ENCODE results near the gene ANO1. TPM values are rescaled to one million over a fixed set of nuclear protein-coding genes. Genes with fewer than 3 reads are reported as not detected.
"Not testable (repeated sequence)": the region's sequence is repeated elsewhere in the genome, so short reads cannot be mapped to it uniquely, and the experiment has no call there.

Gene ANO1
- total RNA-seq, 1 donor from 2014 or later: 3.8 TPM

DNA sequence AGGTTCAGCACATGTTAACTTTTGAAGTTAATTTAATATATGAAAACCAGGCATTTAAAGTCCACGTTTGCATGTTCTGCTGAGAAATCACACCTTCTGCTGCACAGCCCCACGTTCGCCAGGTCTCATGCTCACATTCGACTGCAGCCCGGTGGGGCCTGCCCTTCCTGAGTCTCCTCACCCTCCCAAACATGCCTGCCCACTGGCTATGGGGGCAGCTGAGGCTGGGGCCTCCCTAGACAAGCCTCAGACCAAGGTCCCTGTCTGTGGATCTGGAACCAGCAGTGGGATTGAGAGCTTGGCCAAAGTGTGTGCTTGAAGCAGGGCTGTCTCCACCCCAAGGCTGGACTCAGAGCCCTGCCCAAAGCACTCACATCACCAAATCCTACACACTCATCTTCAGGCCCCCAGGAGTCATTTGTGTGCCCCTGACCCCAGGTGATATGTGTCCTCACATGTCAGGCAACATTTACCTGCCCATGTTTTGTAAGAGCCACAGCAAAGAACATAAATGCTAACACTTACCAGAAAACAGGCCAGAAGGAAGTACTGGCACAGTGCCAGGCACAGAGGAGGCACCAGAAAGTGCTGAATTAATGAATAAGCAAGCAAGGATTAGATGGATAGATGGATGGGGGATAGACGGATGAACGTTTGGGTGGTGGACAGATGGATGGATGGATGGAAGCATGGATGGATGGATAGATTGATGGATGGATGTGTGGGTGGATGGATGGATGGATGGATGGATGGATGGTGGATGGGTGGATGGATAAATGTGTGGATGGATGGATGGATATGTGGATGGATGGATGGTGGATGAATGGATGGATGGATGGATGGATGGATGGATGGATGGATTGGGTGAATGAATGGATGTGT is 115.5 kb downstream of the ANO1 start:
- TF ChIP-seq, protein P1, sequence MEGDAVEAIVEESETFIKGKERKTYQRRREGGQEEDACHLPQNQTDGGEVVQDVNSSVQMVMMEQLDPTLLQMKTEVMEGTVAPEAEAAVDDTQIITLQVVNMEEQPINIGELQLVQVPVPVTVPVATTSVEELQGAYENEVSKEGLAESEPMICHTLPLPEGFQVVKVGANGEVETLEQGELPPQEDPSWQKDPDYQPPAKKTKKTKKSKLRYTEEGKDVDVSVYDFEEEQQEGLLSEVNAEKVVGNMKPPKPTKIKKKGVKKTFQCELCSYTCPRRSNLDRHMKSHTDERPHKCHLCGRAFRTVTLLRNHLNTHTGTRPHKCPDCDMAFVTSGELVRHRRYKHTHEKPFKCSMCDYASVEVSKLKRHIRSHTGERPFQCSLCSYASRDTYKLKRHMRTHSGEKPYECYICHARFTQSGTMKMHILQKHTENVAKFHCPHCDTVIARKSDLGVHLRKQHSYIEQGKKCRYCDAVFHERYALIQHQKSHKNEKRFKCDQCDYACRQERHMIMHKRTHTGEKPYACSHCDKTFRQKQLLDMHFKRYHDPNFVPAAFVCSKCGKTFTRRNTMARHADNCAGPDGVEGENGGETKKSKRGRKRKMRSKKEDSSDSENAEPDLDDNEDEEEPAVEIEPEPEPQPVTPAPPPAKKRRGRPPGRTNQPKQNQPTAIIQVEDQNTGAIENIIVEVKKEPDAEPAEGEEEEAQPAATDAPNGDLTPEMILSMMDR (IDR thresholded peaks at IDR 0.05; ENCODE audit: unreplicated experiment): no peak
- DNase-seq (ENCODE audit: low spot score): no peak
- Mint-ChIP-seq H3K27ac (ENCODE audit: unreplicated experiment) (no peak overlapping the region), H3K4me3 (ENCODE audit: unreplicated experiment) (no peak overlapping the region), H3K9me3 (ENCODE audit: unreplicated experiment) (no peaks in the 10 kb centered on the region), H3K27me3 (ENCODE audit: unreplicated experiment) (no peaks in the 10 kb centered on the region), H3K4me1 (ENCODE audit: unreplicated experiment) (no peaks in the 10 kb centered on the region), H3K36me3 (ENCODE audit: low read depth, unreplicated experiment) (no peaks in the 10 kb centered on the region)

DNA sequence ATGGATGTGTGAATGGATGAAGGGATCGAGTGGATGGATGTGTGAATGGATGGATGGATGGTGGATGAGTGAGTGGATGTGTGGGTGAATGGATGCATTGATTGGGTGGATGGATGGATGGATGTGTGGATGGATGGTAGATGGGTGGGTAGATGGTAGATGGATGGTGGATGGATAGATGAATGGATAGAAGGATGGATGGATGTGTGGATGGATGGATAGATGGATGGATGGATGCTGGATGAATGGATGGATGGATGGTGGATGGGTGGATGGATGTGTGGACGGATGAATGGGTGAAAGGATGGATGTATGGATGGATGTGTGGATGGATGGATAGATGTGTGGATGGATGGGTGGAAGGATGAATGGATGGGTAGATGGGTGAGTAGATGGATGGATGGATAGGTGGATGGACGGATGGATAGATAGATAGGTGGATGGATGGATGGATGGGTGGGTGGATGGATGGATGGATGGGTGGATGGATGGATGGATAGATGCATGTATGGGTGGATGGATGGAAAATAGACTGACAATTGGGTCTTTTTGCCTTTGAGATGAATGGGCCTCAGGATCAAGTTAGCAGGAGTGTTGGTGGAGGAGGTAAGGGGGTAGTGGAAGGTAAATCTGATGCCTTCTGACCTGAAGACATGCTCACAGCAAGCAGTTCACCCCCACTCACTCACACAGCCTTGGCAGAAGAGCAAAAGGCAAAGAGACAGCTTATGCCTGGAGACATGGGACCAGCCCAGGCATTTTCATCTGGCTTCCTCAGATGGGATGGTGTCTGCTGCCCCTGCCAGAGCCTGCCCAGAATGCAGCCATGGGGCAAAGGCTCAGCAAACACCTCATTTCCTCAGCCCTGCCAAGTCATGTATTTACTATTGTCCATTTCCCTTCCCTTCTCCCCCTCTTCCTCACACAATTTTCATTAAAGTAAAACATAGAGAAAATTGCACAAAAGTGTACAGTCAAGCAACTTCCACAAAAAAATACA is 117.0 kb downstream of the ANO1 start:
- no peaks in the 10 kb centered on the region for H3K27me3 Mint-ChIP-seq (ENCODE audit: unreplicated experiment)
- TF ChIP-seq, protein P1 (IDR thresholded peaks at IDR 0.05; ENCODE audit: unreplicated experiment): no peak
- H3K36me3 Mint-ChIP-seq (ENCODE audit: low read depth, unreplicated experiment): no peaks in the 10 kb centered on the region
- H3K27ac Mint-ChIP-seq (ENCODE audit: unreplicated experiment): no peak overlapping the region
- no peaks in the 10 kb centered on the region for H3K9me3 Mint-ChIP-seq (ENCODE audit: unreplicated experiment)
- H3K4me3 Mint-ChIP-seq (ENCODE audit: unreplicated experiment): no peak overlapping the region
- no peak for DNase-seq (ENCODE audit: low spot score)
- H3K4me1 Mint-ChIP-seq (ENCODE audit: unreplicated experiment): no peaks in the 10 kb centered on the region

DNA sequence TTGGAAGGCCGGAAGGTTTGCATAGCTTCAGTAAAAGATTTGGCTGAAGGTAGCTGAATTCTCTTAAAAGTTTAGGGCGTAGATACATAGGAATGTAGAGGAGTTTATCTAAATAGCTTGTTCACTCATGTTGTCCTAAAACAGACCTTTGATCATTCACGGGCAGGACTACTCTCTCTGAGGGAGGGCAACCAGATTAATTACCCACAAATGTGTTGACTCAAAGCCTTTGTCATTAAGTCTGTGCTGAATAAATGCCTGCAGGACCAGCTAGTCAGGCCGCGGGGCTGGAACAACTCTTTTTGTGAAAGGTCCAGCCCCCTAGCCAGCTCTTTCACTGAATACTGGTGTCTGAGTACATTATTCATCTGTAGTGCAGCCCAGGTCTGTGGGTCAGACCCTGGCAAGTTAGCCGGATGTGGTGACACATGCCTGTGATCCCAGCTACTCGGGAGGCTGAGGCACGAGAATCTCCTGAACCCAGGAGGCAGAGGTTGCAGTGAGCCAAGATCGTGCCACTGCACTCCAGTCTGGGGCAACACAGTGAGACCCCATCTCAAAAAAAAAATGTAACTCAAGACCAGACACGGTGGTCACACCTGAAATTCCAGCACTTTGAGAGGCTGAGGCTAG is 122.2 kb downstream of the ANO1 start:
- Mint-ChIP-seq H3K4me1 (ENCODE audit: unreplicated experiment) (peaks cover 18% of the 10 kb centered on the region), H3K4me3 (ENCODE audit: unreplicated experiment) (no peak overlapping the region), H3K27me3 (ENCODE audit: unreplicated experiment) (peaks cover 13% of the 10 kb centered on the region), H3K36me3 (ENCODE audit: low read depth, unreplicated experiment) (no peaks in the 10 kb centered on the region), H3K27ac (ENCODE audit: unreplicated experiment) (no peak overlapping the region), H3K9me3 (ENCODE audit: unreplicated experiment) (no peaks in the 10 kb centered on the region)
- no peak for DNase-seq (ENCODE audit: low spot score)
- TF ChIP-seq, protein P1 (IDR thresholded peaks at IDR 0.05; ENCODE audit: unreplicated experiment): no peak

DNA sequence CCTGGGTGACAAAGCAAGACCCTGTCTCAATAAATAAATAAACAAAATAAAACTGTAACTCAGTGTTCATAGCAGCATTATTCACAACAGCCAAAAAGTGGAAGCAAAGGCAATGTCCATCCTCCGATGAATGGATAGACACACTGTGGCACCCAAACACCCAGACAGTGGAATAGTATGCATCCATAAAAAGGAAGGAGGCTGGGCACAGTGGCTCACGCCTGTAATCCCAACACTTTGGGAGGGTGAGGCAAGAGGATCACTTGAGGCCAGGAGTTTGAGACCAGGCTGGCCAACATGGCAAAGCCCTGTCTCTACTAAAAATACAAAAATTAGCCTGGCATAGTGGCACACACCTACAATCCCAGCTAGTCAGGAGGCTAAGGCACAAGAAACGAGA is 122.9 kb downstream of the ANO1 start:
- not testable (repeated sequence) for H3K4me3 Mint-ChIP-seq (ENCODE audit: unreplicated experiment); H3K27ac Mint-ChIP-seq (ENCODE audit: unreplicated experiment); H3K36me3 Mint-ChIP-seq (ENCODE audit: low read depth, unreplicated experiment); H3K9me3 Mint-ChIP-seq (ENCODE audit: unreplicated experiment); DNase-seq (ENCODE audit: low spot score)
- H3K4me1 Mint-ChIP-seq (ENCODE audit: unreplicated experiment): peaks cover 21% of the 10 kb centered on the region
- H3K27me3 Mint-ChIP-seq (ENCODE audit: unreplicated experiment): peaks cover 13% of the 10 kb centered on the region

Measured in endothelial cell (in vitro differentiated cells).